Neural cell (in vitro differentiated cells): Measurements from ENCODE around the gene PFKFB3.

Experiments
- EP300 ChIP-seq: fragments of 450-650 bp; conservative IDR thresholded peaks from 2 replicates; pipeline ENCODE4 v1.6.1; 2014; ENCODE audit warnings: antibody characterized with exemption, mild to moderate bottlenecking, moderate library complexity; ENCODE audit not compliant: poor library complexity, severe bottlenecking
- TF ChIP-seq, protein P1 (sequence below): fragments of 450-650 bp; IDR thresholded peaks from 2 replicates; pipeline ENCODE4 v1.5.1; 2014; ENCODE audit warnings: antibody characterized with exemption, mild to moderate bottlenecking, moderate library complexity; ENCODE audit not compliant: poor library complexity, severe bottlenecking

- TF ChIP-seq EP300 = no peak
- TF ChIP-seq, protein P1, sequence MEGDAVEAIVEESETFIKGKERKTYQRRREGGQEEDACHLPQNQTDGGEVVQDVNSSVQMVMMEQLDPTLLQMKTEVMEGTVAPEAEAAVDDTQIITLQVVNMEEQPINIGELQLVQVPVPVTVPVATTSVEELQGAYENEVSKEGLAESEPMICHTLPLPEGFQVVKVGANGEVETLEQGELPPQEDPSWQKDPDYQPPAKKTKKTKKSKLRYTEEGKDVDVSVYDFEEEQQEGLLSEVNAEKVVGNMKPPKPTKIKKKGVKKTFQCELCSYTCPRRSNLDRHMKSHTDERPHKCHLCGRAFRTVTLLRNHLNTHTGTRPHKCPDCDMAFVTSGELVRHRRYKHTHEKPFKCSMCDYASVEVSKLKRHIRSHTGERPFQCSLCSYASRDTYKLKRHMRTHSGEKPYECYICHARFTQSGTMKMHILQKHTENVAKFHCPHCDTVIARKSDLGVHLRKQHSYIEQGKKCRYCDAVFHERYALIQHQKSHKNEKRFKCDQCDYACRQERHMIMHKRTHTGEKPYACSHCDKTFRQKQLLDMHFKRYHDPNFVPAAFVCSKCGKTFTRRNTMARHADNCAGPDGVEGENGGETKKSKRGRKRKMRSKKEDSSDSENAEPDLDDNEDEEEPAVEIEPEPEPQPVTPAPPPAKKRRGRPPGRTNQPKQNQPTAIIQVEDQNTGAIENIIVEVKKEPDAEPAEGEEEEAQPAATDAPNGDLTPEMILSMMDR = no peak
These were observed 5.4 kb upstream of the PFKFB3 start for GRCh38 chr10:6197321-6197720.
